Ovary (tissue), 9 donors: ENCODE results near the gene CCDC54. TPM values are rescaled to one million over a fixed set of nuclear protein-coding genes. Genes with fewer than 3 reads are reported as not detected.

Experiments
- DNase-seq, 5 donors: peaks; one replicate each; pipeline ENCODE4 v3.0.0-alpha.2; 2019 to 2020
- H3K27ac ChIP-seq, 2 donors: fragments of 200-600 bp; one replicate each; pipeline versions ENCODE4 v1.5.1 to v1.8.0; 2019 to 2022
- H3K27me3 ChIP-seq: fragments of 200-600 bp; one replicate; pipeline ENCODE4 v1.8.0; 2022
- H3K36me3 ChIP-seq: fragments of 200-600 bp; sonication (generic); one replicate; pipeline ENCODE4 v1.5.1; 2019
- H3K4me1 ChIP-seq: one replicate; pipeline ENCODE4 v1.8.1; 2013; ENCODE audit warnings: mild to moderate bottlenecking, moderate library complexity; ENCODE audit not compliant: insufficient read depth
- H3K4me3 ChIP-seq: fragments of 200-600 bp; sonication (generic); one replicate; pipeline ENCODE4 v1.5.1; 2017
- H3K9me3 ChIP-seq, 2 donors: fragments of 200-600 bp in 1 of 2; sonication (generic) in 1 of 2; one replicate each; pipeline versions ENCODE4 v1.5.1 to v1.8.1; 2013 to 2019; ENCODE audit warnings: mild to moderate bottlenecking in 1 of 2, moderate library complexity in 1 of 2
- CTCF ChIP-seq, 3 donors: fragments of 450-650 bp in 2 of 3; fragments of 200-600 bp in 1 of 3; IDR thresholded peaks; one replicate each; pipeline versions ENCODE4 v1.5.1 to v1.8.0; 2016 to 2022; ENCODE audit warnings: antibody characterized with exemption in 3 of 3, mild to moderate bottlenecking in 1 of 3
- EP300 ChIP-seq: sonication (generic); formaldehyde crosslinking; IDR thresholded peaks from one replicate; pipeline ENCODE4 v1.6.1; 2017; ENCODE audit warnings: antibody characterized with exemption
- POLR2A ChIP-seq: fragments of 450-650 bp; IDR thresholded peaks from one replicate; pipeline ENCODE4 v1.6.1; 2017; ENCODE audit warnings: antibody characterized with exemption, mild to moderate bottlenecking, moderate library complexity
- WGBS, 3 donors: extraction: QIAGEN DNeasy Blood & Tissue Kit in 1 of 3; methylation state at CpG; one replicate each; pipeline versions ENCODE4 v1.1.5 to v1.1.7; 2013 to 2017; 5-methylcytosine and 5-hydroxymethylcytosine counted together
- intact Hi-C, 4 donors: fragments of 100-400 bp; cut with DNase I; formaldehyde crosslinking; loops; one replicate each; pipeline versions ENCODE4 v1.11.0 to v1.15.1; 2022 to 2023
- polyA plus RNA-seq, 2 donors: library from polyadenylated mRNA; stranded (reverse); fragments of 200-250 nt in 1 of 2; fragments of 350-450 nt in 1 of 2; fragmentation: Illumina TruSeq in 1 of 2; extraction: RNeasy Lipid Tissue Mini Kit (QIAGEN cat#74804) in 1 of 2; gene quantifications; one replicate each; pipeline ENCODE4 v1.2.3, GENCODE V29; 2013 to 2014
- total RNA-seq, 7 donors: library from RNA; depleted of rRNA in 2 of 7; stranded (reverse); fragments of >200 nt in 2 of 7; fragmentation: NEBNext Ultra II Directional in 3 of 7; extraction: Animal tissue kit (Norgen Biotek cat#: 25700) in 3 of 7; gene quantifications; one replicate each; pipeline versions ENCODE4 v1.1.0 to v1.2.4, GENCODE V29; 2016 to 2023
- donor health status: DM: no; HTN: no; CAD: no; lungs with moderate emphysema.
- donor health status: DM: no; HTN: no; CAD: no.
- donor health status: Bipolar disorder and iron deficiency.
- donor health status: DM: yes; HTN: yes; CAD: no.
- donor health status: DM: no; HTN: no; CAD: no.
- donor health status: DM: yes; HTN: yes; CAD: no.

Gene CCDC54
- total and polyA plus RNA-seq, 9 donors, result 0.23 to 0.24 TPM; not detected in 7

- no peak for TF ChIP-seq POLR2A
- no peak for TF ChIP-seq EP300
- no peak for TF ChIP-seq CTCF (IDR thresholded peaks at IDR 0.05)
- intact Hi-C loops, result no loop called here
- no peaks in the 10 kb centered on the region for H3K27me3 ChIP-seq
- peaks cover 0 to 5% of the 10 kb centered on the region in 2 donors for H3K9me3 ChIP-seq
- H3K4me1 ChIP-seq, result no peaks in the 10 kb centered on the region
- 95 to 97% (median 97%) methylated on average over 6 of the region's 6 CpGs for WGBS, 3 donors
- no peak for DNase-seq
- no peak overlapping the region for H3K4me3 ChIP-seq
- no peak overlapping the region for H3K27ac ChIP-seq
- no peaks in the 10 kb centered on the region for H3K36me3 ChIP-seq
Measured at GRCh38 chr3:107413264-107413663, 36.0 kb downstream of the CCDC54 start.

GRCh38 chr3:107414325-107414964 is 37.2 kb downstream of the CCDC54 start:
- Histone ChIP-seq H3K27ac (no peak overlapping the region), H3K36me3 (no peaks in the 10 kb centered on the region), H3K9me3 (no peaks in the 10 kb centered on the region), H3K27me3 (no peaks in the 10 kb centered on the region), H3K4me1 (no peaks in the 10 kb centered on the region), H3K4me3 (no peak overlapping the region)
- no peak for TF ChIP-seq CTCF (IDR thresholded peaks at IDR 0.05)
- no peak for TF ChIP-seq POLR2A
- TF ChIP-seq EP300, result no peak
- DNase-seq, result no peak
- intact Hi-C loops, result no loop called here
- WGBS, 3 donors, result 97 to 99% (median 98%) methylated on average over 1 of the region's 1 CpG

- no peak for TF ChIP-seq POLR2A
- no peak for TF ChIP-seq EP300
- TF ChIP-seq CTCF (IDR thresholded peaks at IDR 0.05), result no peak
- no peaks in the 10 kb centered on the region for H3K36me3 ChIP-seq
- 87 to 95% (median 94%) methylated on average over 3 of the region's 3 CpGs for WGBS, 3 donors
- H3K4me1 ChIP-seq, result no peaks in the 10 kb centered on the region
- no peak for DNase-seq
- intact Hi-C loops, result no loop called here
- no peak overlapping the region for H3K27ac ChIP-seq
- H3K4me3 ChIP-seq, result no peak overlapping the region
- no peaks in the 10 kb centered on the region for H3K27me3 ChIP-seq
- H3K9me3 ChIP-seq, result no peaks in the 10 kb centered on the region
Measured at GRCh38 chr3:107416138-107416537, 38.9 kb downstream of the CCDC54 start.

GRCh38 chr3:107416886-107417285 is 39.6 kb downstream of the CCDC54 start:
- Histone ChIP-seq H3K36me3 (no peaks in the 10 kb centered on the region), H3K27me3 (no peaks in the 10 kb centered on the region), H3K9me3 (no peaks in the 10 kb centered on the region), H3K4me1 (no peaks in the 10 kb centered on the region), H3K27ac (no peak overlapping the region), H3K4me3 (no peak overlapping the region)
- DNase-seq, result no peak
- no peak for TF ChIP-seq CTCF (IDR thresholded peaks at IDR 0.05)
- TF ChIP-seq POLR2A, result no peak
- no peak for TF ChIP-seq EP300
- intact Hi-C loops, result no loop called here
